IPS-NIHi7 (cell line): Measurements from ENCODE around the gene MYO3A.
"Not testable (repeated sequence)": the region's sequence is repeated elsewhere in the genome, so short reads cannot be mapped to it uniquely, and the experiment has no call there.

Source experiments
- DNase-seq: peaks from one replicate; pipeline ENCODE4 v3.0.0; 2012; ENCODE audit warnings: mixed read lengths; ENCODE audit errors: extremely low spot score

MYO3A gene

GRCh38 chr10:26081459-26081858, 147.4 kb downstream of the MYO3A start:
- no peak for DNase-seq

GRCh38 chr10:26085549-26085948, 151.5 kb downstream of the MYO3A start:
- DNase-seq, result peak; percentile 49

- no peak for DNase-seq
Measured at GRCh38 chr10:26087666-26088065, 153.6 kb downstream of the MYO3A start.

DNA sequence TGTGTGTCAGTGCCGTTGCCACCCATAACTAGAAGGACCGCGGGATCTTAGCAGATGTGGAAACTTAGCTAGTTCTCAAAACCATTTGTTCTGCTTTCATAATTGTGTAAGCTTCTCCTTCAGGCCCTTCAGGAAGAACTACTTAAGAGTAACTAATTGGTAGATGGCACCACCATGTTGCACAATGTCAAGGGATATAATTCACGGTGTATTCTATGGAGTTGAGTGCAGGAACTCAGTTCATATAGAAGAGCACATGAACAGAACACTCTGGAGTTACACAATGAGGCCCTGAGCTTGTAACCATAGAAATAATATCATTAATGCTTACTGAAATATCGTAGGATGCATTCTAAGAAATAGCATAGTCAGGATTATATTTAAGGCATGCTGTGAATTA, 156.0 kb downstream of the MYO3A start:
- no peak for DNase-seq

- no peak for DNase-seq
Measured at GRCh38 chr10:26090762-26091161, 156.7 kb downstream of the MYO3A start.

DNA sequence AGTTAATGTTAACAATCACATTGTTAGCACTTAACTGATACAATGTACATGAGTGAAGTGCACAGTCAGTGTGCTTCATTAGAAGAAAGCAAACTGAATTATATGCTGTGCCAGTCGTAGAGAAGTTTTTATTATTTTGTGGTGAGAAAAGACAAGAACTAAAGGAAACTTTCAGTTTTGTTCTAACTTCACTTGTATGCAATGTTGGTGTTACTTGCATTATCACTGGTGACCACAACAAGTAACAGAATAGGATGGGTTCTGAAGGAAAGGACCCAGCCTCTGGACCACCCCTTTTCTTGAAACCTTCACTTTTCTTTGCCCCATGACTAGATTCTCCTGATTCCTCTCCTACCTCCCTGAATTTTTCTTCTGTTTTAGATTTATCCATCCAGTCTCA, 159.2 kb downstream of the MYO3A start:
- DNase-seq, result no peak

DNA sequence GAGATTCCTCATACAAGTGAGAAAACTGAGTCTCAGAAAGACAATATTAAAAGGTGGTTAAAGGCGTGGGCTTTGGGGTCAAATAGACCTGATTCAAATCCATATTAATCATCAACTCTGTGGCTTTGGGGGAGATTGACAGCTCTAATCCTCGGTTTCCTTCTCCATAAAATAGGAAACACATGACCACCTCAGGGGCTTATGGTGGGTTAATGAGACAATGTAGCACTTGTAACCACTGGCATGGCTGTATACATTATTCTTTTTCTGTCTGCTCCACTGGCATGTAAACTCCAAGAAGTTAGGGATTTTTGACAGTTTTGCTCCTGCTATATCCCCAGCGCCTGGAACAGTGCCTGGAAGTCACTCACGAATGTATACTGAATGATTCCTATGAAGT, 161.8 kb downstream of the MYO3A start:
- DNase-seq, result no peak

GRCh38 chr10:26097549-26097948, 163.5 kb downstream of the MYO3A start:
- not testable (repeated sequence) for DNase-seq

DNA sequence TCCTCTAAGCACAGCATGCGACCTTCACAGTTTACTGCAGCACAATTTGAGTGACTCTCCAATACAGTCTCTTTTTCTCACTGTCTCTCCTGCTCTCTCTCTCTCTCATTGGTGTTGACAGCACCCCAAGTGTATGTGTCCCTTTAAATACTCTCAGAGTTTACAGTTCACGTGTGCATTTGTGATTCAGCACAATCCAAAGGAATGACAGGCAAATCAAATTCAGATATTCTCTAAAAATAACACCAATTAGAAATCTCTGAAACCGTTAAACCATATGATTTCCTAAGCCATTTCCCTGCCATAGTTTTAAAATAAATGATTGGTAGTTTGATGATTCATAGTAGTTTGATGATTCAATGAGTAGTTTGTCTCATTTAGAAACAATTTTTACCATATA, 178.5 kb downstream of the MYO3A start:
- DNase-seq, result no peak

GRCh38 chr10:26138613-26139012, 204.6 kb downstream of the MYO3A start:
- no peak for DNase-seq

GRCh38 chr10:26156019-26156418, 222.0 kb downstream of the MYO3A start:
- no peak for DNase-seq

GRCh38 chr10:26157734-26158133, 223.7 kb downstream of the MYO3A start:
- DNase-seq, result peak; percentile 28

GRCh38 chr10:26169466-26169865, 235.4 kb downstream of the MYO3A start:
- no peak for DNase-seq

DNA sequence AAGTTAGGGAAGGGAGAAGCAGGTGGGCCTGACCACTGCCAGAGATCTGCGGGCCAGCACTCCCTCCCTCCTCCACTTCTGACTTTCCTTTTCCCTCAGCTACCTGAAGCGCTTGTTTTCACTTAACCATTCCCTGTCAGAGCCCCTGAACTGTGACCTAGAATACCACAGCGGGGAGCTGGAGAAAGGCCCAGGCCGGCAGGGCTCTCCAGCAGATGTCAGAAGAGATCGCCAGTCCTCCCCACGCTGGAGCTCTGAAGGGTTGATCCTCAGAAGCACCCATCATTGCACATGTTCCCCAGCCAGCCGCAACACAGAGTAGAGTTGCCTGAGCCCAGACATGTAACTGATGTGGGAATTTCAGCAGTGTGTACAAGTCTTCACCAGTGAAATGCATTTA, 238.1 kb downstream of the MYO3A start:
- peak; percentile 57 for DNase-seq

- DNase-seq, result no peak
Measured at GRCh38 chr10:26173837-26174236, 239.8 kb downstream of the MYO3A start.

DNA sequence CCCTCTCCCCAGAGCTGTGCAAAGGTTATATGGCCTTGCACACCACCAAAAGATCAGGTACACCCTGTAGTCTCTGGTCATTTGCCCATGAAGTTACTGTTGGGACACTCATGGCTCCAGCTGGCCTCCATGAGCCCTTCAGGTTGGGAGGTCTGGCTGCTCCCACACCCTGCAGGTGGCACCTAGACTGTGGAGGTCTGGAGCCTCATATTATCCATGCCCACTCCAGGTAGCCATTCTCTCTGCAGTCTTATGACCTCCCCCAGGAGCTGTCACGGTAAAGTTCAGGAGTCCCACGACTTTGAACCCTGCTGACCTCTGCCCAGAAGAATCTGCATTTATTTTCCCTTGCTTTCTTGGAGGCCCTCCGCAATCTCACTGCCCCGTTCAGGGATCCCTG, 243.3 kb downstream of the MYO3A start:
- DNase-seq, result no peak

GRCh38 chr10:26194275-26194674, 260.2 kb downstream of the MYO3A start:
- no peak for DNase-seq

DNA sequence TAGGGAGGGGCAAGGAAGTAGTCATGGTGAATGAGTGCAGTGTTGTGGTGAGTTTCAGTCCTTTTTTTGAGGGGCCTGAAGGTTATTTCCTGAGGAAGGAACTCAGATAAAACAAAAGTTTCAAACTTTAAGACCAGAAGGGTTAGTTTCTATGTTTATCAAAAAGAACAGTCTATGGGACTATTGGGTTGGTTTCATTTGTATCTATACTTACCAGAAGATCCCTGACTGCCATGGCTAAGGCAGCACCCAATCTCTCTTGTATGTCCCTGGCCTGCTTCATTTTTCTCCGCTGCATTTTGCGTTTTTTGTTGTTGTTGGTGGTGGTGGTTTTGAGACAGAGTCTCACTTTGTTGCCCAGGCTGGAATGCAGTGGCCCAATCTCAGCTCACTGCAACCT, 263.2 kb downstream of the MYO3A start:
- no peak for DNase-seq

GRCh38 chr10:26198119-26198518, 264.1 kb downstream of the MYO3A start:
- no peak for DNase-seq

GRCh38 chr10:26199841-26200240, 265.8 kb downstream of the MYO3A start:
- no peak for DNase-seq

DNA sequence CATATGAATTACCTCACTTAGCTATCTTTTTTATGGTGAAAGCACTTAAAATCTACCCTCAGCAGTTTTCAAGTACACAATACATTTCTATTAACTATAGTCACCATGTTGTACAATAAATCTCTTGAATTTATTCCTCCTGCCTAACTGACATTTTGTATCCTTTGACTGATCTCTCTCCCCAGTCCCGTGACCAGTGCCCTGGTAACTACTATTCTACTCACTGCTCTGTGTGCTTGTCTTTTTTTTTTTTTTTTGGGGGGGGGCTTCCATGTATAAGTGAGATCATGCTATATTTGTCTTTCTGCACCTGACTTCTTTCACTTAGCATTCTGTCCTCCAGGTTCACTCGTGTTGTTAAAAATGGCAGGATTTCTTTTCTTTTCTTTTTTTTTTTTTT, 271.2 kb downstream of the MYO3A start:
- DNase-seq, result no peak

DNA sequence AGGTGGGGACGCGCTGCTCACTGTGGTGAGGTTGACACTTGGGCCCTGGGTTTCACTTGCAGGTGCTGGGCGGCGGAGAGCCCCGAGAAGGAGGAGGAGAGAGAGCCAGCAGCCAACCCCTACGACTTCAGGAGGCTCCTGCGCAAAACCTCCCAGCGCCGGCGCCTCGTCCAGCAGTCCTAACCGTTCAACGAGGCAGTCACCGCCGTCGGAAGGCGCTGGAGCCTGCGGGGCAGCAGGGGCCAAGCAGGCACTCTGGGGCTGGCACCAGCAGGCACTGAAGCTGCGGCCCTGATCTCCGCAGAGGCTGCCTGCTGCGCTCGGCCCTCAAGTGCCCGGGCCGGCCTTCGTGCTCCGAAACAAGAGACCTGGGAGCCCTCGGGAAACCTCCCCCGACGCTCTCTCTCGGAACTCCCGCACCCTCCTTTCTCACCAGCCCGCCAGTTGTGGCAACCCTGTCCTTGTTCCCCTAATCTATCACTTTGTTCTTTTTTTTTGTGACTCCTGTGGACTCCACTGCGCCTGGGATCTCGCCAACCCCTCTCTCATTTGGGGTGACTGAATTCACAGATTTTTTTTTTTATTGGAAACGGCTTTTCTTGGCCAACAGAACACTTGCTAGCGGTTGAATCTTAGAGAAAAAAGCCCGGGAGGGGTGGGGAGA, 277.9 kb downstream of the MYO3A start:
- peak; percentile 45 for DNase-seq

DNA sequence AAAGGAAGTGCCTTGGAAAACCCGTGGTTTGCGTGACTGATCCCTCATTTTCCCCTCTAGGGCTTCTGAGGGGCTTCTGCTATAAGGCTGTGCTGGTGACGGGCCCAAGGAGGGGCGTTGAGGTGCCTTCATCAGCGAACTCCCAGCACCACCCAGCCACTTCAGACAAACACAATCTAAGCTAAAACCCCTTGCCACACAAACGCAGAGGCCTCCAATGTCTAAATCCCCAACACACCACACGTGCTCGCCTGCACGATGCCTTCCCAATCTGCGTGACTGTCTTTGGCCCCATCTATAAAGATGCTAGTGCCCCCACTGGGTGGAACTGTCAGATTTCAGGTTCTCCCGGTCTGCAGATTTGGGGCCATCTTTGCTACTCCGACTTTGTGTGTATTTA, 278.5 kb downstream of the MYO3A start:
- no peak for DNase-seq

- DNase-seq, result no peak
Measured at GRCh38 chr10:26213157-26213800, 279.2 kb downstream of the MYO3A start.
